HG03039 (cell line): ENCODE measurements around the gene SLC39A11.
"Not testable (repeated sequence)": the region's sequence is repeated elsewhere in the genome, so short reads cannot be mapped to it uniquely, and the experiment has no call there.

Source experiments
- ATAC-seq: cut with Tn5 transposase; IDR thresholded peaks from one replicate; pipeline ENCODE4 v1.9.1; 2021; ENCODE audit warnings: mild to moderate bottlenecking, moderate library complexity; ENCODE audit not compliant: unreplicated experiment

The SLC39A11 gene

GRCh38 chr17:73072219-73072962 lies 20.1 kb downstream of the SLC39A11 start:
- ATAC-seq = no peak

- no peak for ATAC-seq
Observed at GRCh38 chr17:73071066-73071999, 21.2 kb downstream of the SLC39A11 start.

GRCh38 chr17:73069841-73070240 lies 22.6 kb downstream of the SLC39A11 start:
- no peak for ATAC-seq

- ATAC-seq = no peak
Observed at GRCh38 chr17:73069164-73069770, 23.2 kb downstream of the SLC39A11 start.

- ATAC-seq = no peak
Observed at GRCh38 chr17:73068322-73069153, 23.9 kb downstream of the SLC39A11 start.

GRCh38 chr17:73067699-73068098 lies 24.8 kb downstream of the SLC39A11 start:
- ATAC-seq = not testable (repeated sequence)

GRCh38 chr17:73067075-73067474 lies 25.4 kb downstream of the SLC39A11 start:
- ATAC-seq = no peak

- no peak for ATAC-seq
Observed at GRCh38 chr17:73066148-73066884, 26.2 kb downstream of the SLC39A11 start.

- ATAC-seq = no peak
Observed at GRCh38 chr17:73065376-73065775, 27.1 kb downstream of the SLC39A11 start.

- no peak for ATAC-seq
Observed at GRCh38 chr17:73064084-73064938, 28.2 kb downstream of the SLC39A11 start.

- no peak for ATAC-seq
Observed at GRCh38 chr17:73062726-73063125, 29.8 kb downstream of the SLC39A11 start.

GRCh38 chr17:73061161-73061560 lies 31.3 kb downstream of the SLC39A11 start:
- no peak for ATAC-seq

GRCh38 chr17:73060721-73061120 lies 31.8 kb downstream of the SLC39A11 start:
- no peak for ATAC-seq

GRCh38 chr17:73059713-73060112 lies 32.8 kb downstream of the SLC39A11 start:
- ATAC-seq = not testable (repeated sequence)

- no peak for ATAC-seq
Observed at GRCh38 chr17:73058022-73058421, 34.5 kb downstream of the SLC39A11 start.

- no peak for ATAC-seq
Observed at GRCh38 chr17:73057196-73057595, 35.3 kb downstream of the SLC39A11 start.

GRCh38 chr17:73052923-73053322 lies 39.6 kb downstream of the SLC39A11 start:
- no peak for ATAC-seq

GRCh38 chr17:73050797-73051196 lies 41.7 kb downstream of the SLC39A11 start:
- ATAC-seq = no peak

GRCh38 chr17:73048170-73048569 lies 44.3 kb downstream of the SLC39A11 start:
- ATAC-seq = no peak
